GM12891 (cell line): Measurements from ENCODE around the gene NEK6.
A peak's percentile ranks its signal among the peaks of the same experiment; 100 is the strongest.

Source experiments
- POLR2A ChIP-seq: IDR thresholded peaks from 2 replicates; pipeline ENCODE4 v1.6.1; 2011; ENCODE audit warnings: low read depth, low read length, control low read depth
- POLR2AphosphoS5 ChIP-seq: IDR thresholded peaks from 2 replicates; pipeline ENCODE4 v1.6.1; 2011; ENCODE audit warnings: low read depth, low read length, control low read depth
- POU2F2 ChIP-seq: IDR thresholded peaks from 2 replicates; pipeline ENCODE4 v1.6.1; 2011; ENCODE audit warnings: low read depth, mild to moderate bottlenecking, control low read depth, low read length, moderate library complexity
- TAF1 ChIP-seq: IDR thresholded peaks from 2 replicates; pipeline ENCODE4 v1.6.1; 2011; ENCODE audit warnings: low read depth, low read length, control low read depth

GRCh38 chr9:124359426-124359825, 101.7 kb downstream of the NEK6 start:
- TF ChIP-seq TAF1 (no peak), POLR2A (no peak), POLR2AphosphoS5 (peak; percentile 64; the same call in 1 of the 2 replicates), POU2F2 (no peak)
